Colonic mucosa (tissue), 4 donors: ENCODE results near the gene MGMT. TPM values are rescaled to one million over a fixed set of nuclear protein-coding genes. Genes with fewer than 3 reads are reported as not detected.

Source experiments
- DNase-seq: peaks from one replicate; pipeline ENCODE4 v3.0.0-alpha.2; 2020
- H3K27ac ChIP-seq: fragments of 200-600 bp; one replicate; pipeline ENCODE4 v1.8.0; 2021
- H3K27me3 ChIP-seq: fragments of 200-600 bp; one replicate; pipeline ENCODE4 v1.8.0; 2021
- H3K36me3 ChIP-seq: fragments of 200-600 bp; one replicate; pipeline ENCODE4 v1.8.0; 2021
- H3K4me1 ChIP-seq: fragments of 200-600 bp; one replicate; pipeline ENCODE4 v1.8.0; 2021; ENCODE audit warnings: mild to moderate bottlenecking
- H3K4me3 ChIP-seq: fragments of 200-600 bp; one replicate; pipeline ENCODE4 v1.8.0; 2021
- H3K9ac ChIP-seq, 2 donors: one replicate each; pipeline ENCODE4 v1.7.0; 2013; ENCODE audit warnings: control low read depth in 2 of 2, low read depth in 2 of 2, low read length in 2 of 2
- H3K9me3 ChIP-seq: fragments of 200-600 bp; one replicate; pipeline ENCODE4 v1.8.0; 2021
- intact Hi-C: fragments of 100-400 bp; cut with DNase I; formaldehyde crosslinking; loops from one replicate; pipeline ENCODE4 v1.14.1; 2022
- total RNA-seq, 2 donors: library from RNA; stranded (reverse); fragmentation: NEBNext Ultra II Directional in 1 of 2; extraction: Animal tissue kit (Norgen Biotek cat#: 25700) in 1 of 2; gene quantifications; one replicate each; pipeline ENCODE4 v1.2.1, GENCODE V29; 2021
- TF ChIP-seq, protein P1 (sequence below): fragments of 200-600 bp; IDR thresholded peaks from one replicate; pipeline ENCODE4 v1.8.0; 2022; ENCODE audit warnings: antibody characterized with exemption, mild to moderate bottlenecking
- donor health status: healthy.
- donor health status: DM: no; HTN: no; CAD: no.
- donor health status: DM: no; HTN: no; CAD: no.

The MGMT gene
- total RNA-seq, 2 donors from 2014 or later = 17.5 to 18.2 TPM

DNA sequence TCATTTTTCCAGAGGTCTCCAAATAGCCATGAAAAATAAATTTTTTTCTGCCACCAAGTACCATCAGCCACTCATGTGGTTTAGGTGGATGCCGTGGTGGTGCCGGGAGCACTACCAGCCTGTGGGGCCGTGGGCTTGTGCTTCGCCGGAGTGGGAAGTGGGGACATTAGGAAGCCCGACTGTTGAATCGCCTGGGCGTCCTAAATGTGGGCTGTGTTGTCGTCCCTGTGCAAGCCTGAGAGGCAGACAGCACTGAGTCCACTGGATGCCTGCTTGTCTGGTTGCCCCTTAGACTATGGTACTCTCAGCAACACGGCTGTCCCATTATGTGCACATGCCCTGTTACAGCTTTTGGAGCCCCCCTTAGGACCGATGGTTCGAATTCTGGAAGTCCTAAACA lies 59.9 kb downstream of the MGMT start:
- Histone ChIP-seq H3K36me3 (no peaks in the 10 kb centered on the region), H3K27ac (no peak overlapping the region), H3K4me1 (no peaks in the 10 kb centered on the region), H3K27me3 (no peaks in the 10 kb centered on the region), H3K9me3 (no peaks in the 10 kb centered on the region), H3K4me3 (no peak overlapping the region), H3K9ac (no peak overlapping the region)
- TF ChIP-seq, protein P1, sequence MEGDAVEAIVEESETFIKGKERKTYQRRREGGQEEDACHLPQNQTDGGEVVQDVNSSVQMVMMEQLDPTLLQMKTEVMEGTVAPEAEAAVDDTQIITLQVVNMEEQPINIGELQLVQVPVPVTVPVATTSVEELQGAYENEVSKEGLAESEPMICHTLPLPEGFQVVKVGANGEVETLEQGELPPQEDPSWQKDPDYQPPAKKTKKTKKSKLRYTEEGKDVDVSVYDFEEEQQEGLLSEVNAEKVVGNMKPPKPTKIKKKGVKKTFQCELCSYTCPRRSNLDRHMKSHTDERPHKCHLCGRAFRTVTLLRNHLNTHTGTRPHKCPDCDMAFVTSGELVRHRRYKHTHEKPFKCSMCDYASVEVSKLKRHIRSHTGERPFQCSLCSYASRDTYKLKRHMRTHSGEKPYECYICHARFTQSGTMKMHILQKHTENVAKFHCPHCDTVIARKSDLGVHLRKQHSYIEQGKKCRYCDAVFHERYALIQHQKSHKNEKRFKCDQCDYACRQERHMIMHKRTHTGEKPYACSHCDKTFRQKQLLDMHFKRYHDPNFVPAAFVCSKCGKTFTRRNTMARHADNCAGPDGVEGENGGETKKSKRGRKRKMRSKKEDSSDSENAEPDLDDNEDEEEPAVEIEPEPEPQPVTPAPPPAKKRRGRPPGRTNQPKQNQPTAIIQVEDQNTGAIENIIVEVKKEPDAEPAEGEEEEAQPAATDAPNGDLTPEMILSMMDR = no peak
- DNase-seq = no peak
- intact Hi-C loops = no loop called here

DNA sequence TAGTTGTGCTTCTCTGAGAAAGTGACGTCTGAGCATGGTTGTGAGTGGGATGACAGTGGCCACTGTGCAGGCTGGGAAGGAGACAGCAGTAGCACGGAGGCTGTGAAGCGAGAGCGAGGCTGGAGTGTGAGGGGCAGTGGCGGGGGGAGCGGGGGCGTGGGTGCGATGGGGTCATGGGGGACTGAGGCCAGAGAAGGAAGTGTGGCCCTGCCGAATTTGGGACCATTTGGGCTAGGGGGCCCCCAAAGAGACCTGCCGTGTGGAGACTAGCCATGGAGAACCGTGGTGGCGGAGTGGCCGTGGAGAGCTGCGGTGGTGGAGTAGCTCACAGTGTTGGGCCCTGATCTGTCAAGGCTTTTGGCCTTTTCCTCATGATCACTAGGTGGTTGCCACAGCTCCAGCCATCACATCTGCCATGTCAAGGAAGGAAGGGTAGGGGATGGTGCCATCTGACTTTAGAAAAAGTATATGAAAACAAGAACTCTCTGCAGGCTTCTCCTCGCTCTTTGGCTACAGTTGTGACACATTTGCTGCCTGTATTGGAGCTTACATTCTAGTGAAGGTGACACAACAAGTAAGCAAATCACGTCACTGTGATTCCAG lies 61.4 kb downstream of the MGMT start:
- intact Hi-C loops = no loop called here
- no peaks in the 10 kb centered on the region for H3K27me3 ChIP-seq
- no peaks in the 10 kb centered on the region for H3K36me3 ChIP-seq
- H3K4me3 ChIP-seq = no peak overlapping the region
- no peaks in the 10 kb centered on the region for H3K9me3 ChIP-seq
- no peaks in the 10 kb centered on the region for H3K4me1 ChIP-seq
- TF ChIP-seq, protein P1 = no peak
- no peak overlapping the region for H3K9ac ChIP-seq
- no peak overlapping the region for H3K27ac ChIP-seq
- no peak for DNase-seq

GRCh38 chr10:129530581-129530980 lies 63.5 kb downstream of the MGMT start:
- H3K9me3 ChIP-seq = no peaks in the 10 kb centered on the region
- TF ChIP-seq, protein P1 = no peak
- DNase-seq = no peak
- no peak overlapping the region for H3K9ac ChIP-seq
- no peaks in the 10 kb centered on the region for H3K27me3 ChIP-seq
- H3K36me3 ChIP-seq = no peaks in the 10 kb centered on the region
- intact Hi-C loops = no loop called here
- H3K27ac ChIP-seq = no peak overlapping the region
- no peaks in the 10 kb centered on the region for H3K4me1 ChIP-seq
- H3K4me3 ChIP-seq = no peak overlapping the region

DNA sequence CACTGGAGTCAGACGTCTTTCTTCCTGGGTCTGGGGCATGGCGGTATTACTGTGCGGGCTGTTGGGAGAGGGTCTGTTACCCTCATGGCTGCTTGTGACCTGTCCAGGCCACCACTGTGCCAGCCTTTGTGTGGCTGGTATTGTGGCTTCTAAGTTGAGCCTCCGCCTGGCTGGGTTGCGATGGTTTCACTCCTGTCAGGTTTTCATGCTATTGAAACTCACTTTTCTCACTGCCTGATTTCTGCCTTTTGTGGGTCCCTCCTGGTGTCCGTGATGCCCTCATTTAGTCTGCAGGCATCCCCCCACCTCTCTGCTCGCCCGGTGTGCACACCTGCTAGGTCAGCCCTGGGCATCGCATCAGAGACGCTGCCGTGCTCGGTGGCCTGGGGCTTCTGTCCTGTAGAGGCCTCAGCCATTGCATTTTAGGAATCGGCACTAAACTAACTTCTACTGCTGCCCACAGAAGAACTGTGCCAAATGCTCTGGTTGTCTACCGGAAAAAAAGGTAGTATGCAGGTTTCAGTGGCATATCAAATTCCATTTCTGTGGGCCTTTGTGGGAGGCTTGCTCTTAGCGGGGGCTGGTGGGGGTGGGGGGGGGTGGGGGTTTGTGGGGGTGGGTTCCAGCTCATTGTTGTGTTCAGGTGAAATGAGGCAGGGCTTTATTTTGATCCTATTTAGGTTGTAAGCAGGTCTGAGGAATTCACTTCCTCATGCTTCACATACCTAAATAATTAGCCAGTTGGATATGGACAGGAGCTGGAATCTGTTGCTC lies 64.3 kb downstream of the MGMT start:
- Histone ChIP-seq H3K27ac (no peak overlapping the region), H3K9me3 (no peaks in the 10 kb centered on the region), H3K9ac (no peak overlapping the region), H3K4me1 (no peaks in the 10 kb centered on the region), H3K27me3 (no peaks in the 10 kb centered on the region), H3K4me3 (no peak overlapping the region), H3K36me3 (no peaks in the 10 kb centered on the region)
- intact Hi-C loops = no loop called here
- no peak for DNase-seq
- TF ChIP-seq, protein P1 = no peak

- Histone ChIP-seq H3K36me3 (no peaks in the 10 kb centered on the region), H3K4me3 (no peak overlapping the region), H3K9me3 (no peaks in the 10 kb centered on the region), H3K4me1 (no peaks in the 10 kb centered on the region), H3K27me3 (no peaks in the 10 kb centered on the region), H3K27ac (no peak overlapping the region), H3K9ac (no peak overlapping the region)
- TF ChIP-seq, protein P1 = no peak
- DNase-seq = no peak
- intact Hi-C loops = no loop called here
These were observed 65.1 kb downstream of the MGMT start for GRCh38 chr10:129531969-129532660.
